CD4-positive, alpha-beta memory T cell (primary cell): ENCODE results near the gene EML2. TPM values are rescaled to one million over a fixed set of nuclear protein-coding genes. Genes with fewer than 3 reads are reported as not detected.

ENCODE experiments used
- CTCF ChIA-PET: fragments of 350-600 bp; sonication (Branson Sonifier 250); formaldehyde crosslinking; loops from one replicate; lab custom pipeline; 2021; ENCODE audit warnings: inconsistent platforms; ENCODE audit not compliant: partially characterized antibody; lab: Charles Lee
- POLR2A ChIA-PET: fragments of 350-600 bp; sonication (Branson Sonifier 250); formaldehyde crosslinking; loops from one replicate; lab custom pipeline; 2021; ENCODE audit not compliant: partially characterized antibody; lab: Charles Lee
- DNase-seq, 5 donors: peaks; one replicate each; pipeline versions ENCODE4 v3.0.0 to v3.0.0-alpha.2; 2020 to 2022; ENCODE audit warnings: mixed read lengths in 1 of 5
- H3K27ac ChIP-seq: one replicate; pipeline ENCODE4 v1.7.0; 2013; ENCODE audit warnings: low read depth, low read length
- H3K27me3 ChIP-seq: 2 replicates; pipeline ENCODE4 v1.7.0; 2013; ENCODE audit warnings: mild to moderate bottlenecking, low read length, moderate library complexity; ENCODE audit not compliant: insufficient read depth
- H3K36me3 ChIP-seq: 2 replicates; pipeline ENCODE4 v1.7.0; 2013; ENCODE audit warnings: mild to moderate bottlenecking, low read length, moderate library complexity; ENCODE audit not compliant: insufficient read depth
- H3K4me1 ChIP-seq: 2 replicates; pipeline ENCODE4 v1.7.0; 2013; ENCODE audit warnings: mild to moderate bottlenecking, low read length, moderate library complexity; ENCODE audit not compliant: insufficient read depth
- H3K4me3 ChIP-seq, 2 donors: one replicate each; pipeline ENCODE4 v1.7.0; 2013; ENCODE audit warnings: low read length in 2 of 2, mild to moderate bottlenecking in 1 of 2
- H3K9me3 ChIP-seq, 2 donors: one replicate each; pipeline ENCODE4 v1.7.0; 2013; ENCODE audit warnings: low read length in 2 of 2, control low read depth in 1 of 2; ENCODE audit not compliant: control insufficient read depth in 1 of 2
- H3K27ac Mint-ChIP-seq, 7 donors: one replicate each; pipeline ENCODE4 v1.8.0; 2020 to 2021; ENCODE audit warnings: mixed read lengths in 7 of 7, mild to moderate bottlenecking in 6 of 7, inconsistent platforms in 3 of 7, moderate library complexity in 3 of 7
- H3K27me3 Mint-ChIP-seq, 2 donors: one replicate each; pipeline ENCODE4 v1.8.0; 2020 to 2021; ENCODE audit warnings: mixed read lengths in 2 of 2
- H3K36me3 Mint-ChIP-seq, 2 donors: one replicate each; pipeline ENCODE4 v1.8.0; 2020 to 2021; ENCODE audit warnings: mixed read lengths in 2 of 2, inconsistent platforms in 1 of 2, mild to moderate bottlenecking in 1 of 2
- H3K4me1 Mint-ChIP-seq, 4 donors: one replicate each; pipeline ENCODE4 v1.8.0; 2020 to 2021; ENCODE audit warnings: mixed read lengths in 4 of 4, mild to moderate bottlenecking in 1 of 4
- H3K4me3 Mint-ChIP-seq, 8 donors: one replicate each; pipeline ENCODE4 v1.8.0; 2020 to 2021; ENCODE audit warnings: mixed read lengths in 8 of 8, mild to moderate bottlenecking in 7 of 8, moderate library complexity in 6 of 8, inconsistent platforms in 3 of 8
- H3K9me3 Mint-ChIP-seq, 8 donors: one replicate each; pipeline ENCODE4 v1.8.0; 2020 to 2021; ENCODE audit warnings: mixed read lengths in 8 of 8, mild to moderate bottlenecking in 5 of 8, inconsistent platforms in 3 of 8, moderate library complexity in 1 of 8
- intact Hi-C: fragments of 100-400 bp; cut with micrococcal nuclease; formaldehyde crosslinking; loops from one replicate; pipeline ENCODE4 v1.15.1; 2023
- polyA plus RNA-seq, 2 donors: library from polyadenylated mRNA; unstranded; fragments of 300-500 nt; fragmentation: Illumina TruSeq; gene quantifications; one replicate each; pipeline ENCODE4 v1.2.3, GENCODE V29; 2021
- total RNA-seq, 2 experiments: library from RNA; stranded (reverse); gene quantifications; one replicate each; pipeline ENCODE4 v1.2.3, GENCODE V29; 2021

Gene EML2
- total and polyA plus RNA-seq, 4 experiments from 2014 or later: 11.0 to 78.0 (median 48.8) TPM

DNA sequence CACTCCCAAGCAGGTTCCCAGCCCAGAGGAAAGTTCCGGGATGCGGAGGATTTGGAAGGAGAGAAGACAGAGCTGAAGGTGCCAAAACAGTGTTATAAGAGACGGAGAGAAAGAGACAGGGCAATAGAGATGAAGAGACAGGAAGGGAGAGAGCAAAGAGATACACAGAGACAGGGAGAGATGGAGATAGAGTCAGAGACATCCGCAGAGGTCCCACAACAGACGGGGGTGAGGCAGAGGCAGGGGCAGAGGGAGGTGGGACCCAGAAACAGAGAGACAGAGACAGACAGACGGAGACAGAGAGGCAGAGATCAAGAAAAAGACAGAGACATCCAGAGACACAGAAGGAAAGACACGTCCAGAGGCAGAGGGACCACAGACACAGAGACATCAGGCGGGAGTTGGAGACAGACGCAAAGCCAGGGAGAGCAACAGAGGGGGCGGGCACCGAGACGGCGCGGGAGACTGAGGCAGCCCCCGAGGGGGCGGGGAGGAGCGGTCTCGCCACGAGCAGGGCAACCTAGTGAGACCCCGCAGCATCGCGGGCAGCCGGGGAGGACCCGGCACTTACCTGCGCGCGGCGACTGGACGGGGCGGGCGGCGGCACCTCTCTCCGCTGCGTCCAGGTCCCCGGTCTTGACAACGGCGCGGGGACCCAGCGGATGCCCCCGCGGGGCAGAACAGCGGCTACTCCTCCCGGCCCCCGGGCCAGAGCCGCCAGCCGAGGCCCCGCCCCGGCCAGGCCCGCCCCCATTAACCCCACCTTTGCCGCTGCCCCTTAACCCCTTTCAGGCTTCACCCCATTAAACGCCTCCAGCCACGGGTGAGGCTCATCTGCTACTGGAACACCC lies 37.4 kb downstream of the EML2 start, which contains the start of gene GPR4:
GPR4 (minus strand) TSS at position 689 of the 851 bp plus-strand sequence. CDS start 10,346 bp downstream, outside the sequence.
- POLR2A ChIA-PET: interaction anchor here (0.5 kb wide), 1 partner anchor 40 kb away, joined by 3 read pairs; no protein-coding TSS in a partner anchor

DNA sequence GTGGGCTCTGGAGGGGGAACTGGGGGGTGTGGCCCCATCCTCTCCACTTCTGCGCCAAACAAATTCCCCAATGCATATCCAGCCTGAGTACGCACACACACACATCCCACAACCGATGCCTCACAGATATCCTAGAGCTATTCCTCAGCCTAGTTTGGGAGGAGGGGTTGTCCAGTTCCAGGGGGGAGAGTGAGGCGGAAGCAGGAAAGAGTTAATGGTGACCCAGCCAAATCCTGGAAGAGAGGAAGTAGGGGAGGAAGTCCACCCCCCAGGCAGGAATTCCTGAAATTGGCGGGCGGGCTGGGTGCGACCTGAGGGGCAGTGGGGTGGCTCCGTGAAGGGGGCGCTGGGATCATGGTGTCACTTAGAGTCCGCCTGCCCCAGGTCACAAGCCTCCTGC lies 38.1 kb downstream of the EML2 start:
- ChIA-PET CTCF (interaction anchor here (1.2 kb wide), 1 partner anchor 41 kb away, joined by 4 read pairs; no protein-coding TSS in a partner anchor), POLR2A (interaction anchor here (0.5 kb wide), 1 partner anchor 41 kb away, joined by 3 read pairs; no protein-coding TSS in a partner anchor)
- Mint-ChIP-seq H3K9me3 (peaks cover 0 to 4% (median 0%) of the 10 kb centered on the region in 8 donors), H3K36me3 (peaks cover 0 to 4% of the 10 kb centered on the region in 2 donors), H3K4me3 (peak overlapping the region in 2 of 8 donors; percentile 53 to 68), H3K27me3 (peaks cover 58 to 62% of the 10 kb centered on the region in 2 donors), H3K4me1 (peaks cover 10 to 35% (median 27%) of the 10 kb centered on the region in 4 donors), H3K27ac (no peak overlapping the region)
- Histone ChIP-seq H3K36me3 (no peaks in the 10 kb centered on the region), H3K4me3 (no peak overlapping the region), H3K27ac (no peak overlapping the region), H3K9me3 (no peaks in the 10 kb centered on the region), H3K4me1 (peaks cover 11% of the 10 kb centered on the region), H3K27me3 (peaks cover 51% of the 10 kb centered on the region)
- DNase-seq: no peak
- intact Hi-C loops: no loop called here

More for the DNA sequence above, 37.4 kb downstream of the EML2 start, which contains the start of gene GPR4:
- H3K4me3 ChIP-seq: no peak within 1 kb of the TSS
- Mint-ChIP-seq H3K27me3 (peaks cover 53 to 55% of the 10 kb centered on the region in 2 donors), H3K36me3 (peaks cover 0 to 4% of the 10 kb centered on the region in 2 donors), H3K9me3 (peaks cover 0 to 4% (median 0%) of the 10 kb centered on the region in 8 donors), H3K27ac (peak within 1 kb of the TSS in 3 of 7 donors; percentile 5 to 82 (median 19)), H3K4me1 (peaks cover 10 to 36% (median 27%) of the 10 kb centered on the region in 4 donors), H3K4me3 (peak within 1 kb of the TSS in 4 of 8 donors; percentile 32 to 68 (median 60))
- H3K27ac ChIP-seq: no peak within 1 kb of the TSS
- peaks cover 51% of the 10 kb centered on the region for H3K27me3 ChIP-seq
- DNase-seq: no peak
- CTCF ChIA-PET: no interaction called here
- no peaks in the 10 kb centered on the region for H3K36me3 ChIP-seq
- intact Hi-C loops: no loop called here
- H3K4me1 ChIP-seq: peaks cover 11% of the 10 kb centered on the region
- no peaks in the 10 kb centered on the region for H3K9me3 ChIP-seq

DNA sequence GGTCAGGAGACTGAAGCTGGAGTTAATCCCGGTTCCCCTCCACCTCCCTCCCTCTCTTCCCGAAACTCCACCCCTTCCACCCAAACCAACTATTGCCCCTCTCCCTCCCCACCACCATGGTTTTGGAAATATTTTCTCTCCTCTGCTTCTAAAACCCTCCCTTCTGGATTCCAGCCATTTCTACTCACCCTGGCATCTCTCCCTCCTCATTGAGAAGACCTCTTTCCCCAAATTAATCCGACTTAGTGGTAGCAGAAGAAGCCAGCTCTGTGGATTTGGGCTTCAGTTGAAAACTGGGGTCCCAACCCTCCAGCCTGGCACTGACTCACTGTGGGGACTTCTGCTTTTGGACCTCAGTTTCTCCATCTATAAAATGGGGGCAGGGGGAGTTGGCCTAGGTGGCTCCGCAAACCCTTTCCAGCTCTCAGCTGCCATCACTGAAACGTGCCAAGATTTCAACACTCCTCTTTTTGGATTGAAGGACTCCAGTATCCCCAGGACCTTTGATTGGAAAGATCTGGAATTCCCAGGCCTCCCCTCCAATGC lies 38.8 kb downstream of the EML2 start:
- peaks cover 11% of the 10 kb centered on the region for H3K4me1 ChIP-seq
- peaks cover 58 to 67% of the 10 kb centered on the region in 2 donors for H3K27me3 Mint-ChIP-seq
- peaks cover 51% of the 10 kb centered on the region for H3K27me3 ChIP-seq
- no peak overlapping the region for H3K4me3 ChIP-seq
- H3K9me3 ChIP-seq: no peaks in the 10 kb centered on the region
- intact Hi-C loops: no loop called here
- H3K4me1 Mint-ChIP-seq: peaks cover 10 to 35% (median 27%) of the 10 kb centered on the region in 4 donors
- no peak for DNase-seq
- H3K4me3 Mint-ChIP-seq: no peak overlapping the region
- ChIA-PET CTCF (interaction anchor here (1.2 kb wide), 1 partner anchor 42 kb away, joined by 4 read pairs; no protein-coding TSS in a partner anchor), POLR2A (no interaction called here)
- H3K27ac Mint-ChIP-seq: no peak overlapping the region
- H3K27ac ChIP-seq: no peak overlapping the region
- H3K9me3 Mint-ChIP-seq: peaks cover 0 to 4% (median 0%) of the 10 kb centered on the region in 8 donors
- peaks cover 0 to 4% of the 10 kb centered on the region in 2 donors for H3K36me3 Mint-ChIP-seq
- no peaks in the 10 kb centered on the region for H3K36me3 ChIP-seq

GRCh38 chr19:45599286-45599685 lies 39.9 kb downstream of the EML2 start:
- H3K36me3 ChIP-seq: no peaks in the 10 kb centered on the region
- H3K9me3 ChIP-seq: no peaks in the 10 kb centered on the region
- Mint-ChIP-seq H3K27me3 (peaks cover 58 to 67% of the 10 kb centered on the region in 2 donors), H3K4me3 (peak overlapping the region in 1 of 8 donors; percentile 63), H3K27ac (no peak overlapping the region), H3K4me1 (peaks cover 10 to 35% (median 27%) of the 10 kb centered on the region in 4 donors), H3K9me3 (peaks cover 0 to 4% (median 0%) of the 10 kb centered on the region in 8 donors), H3K36me3 (peaks cover 0 to 4% of the 10 kb centered on the region in 2 donors)
- ChIA-PET CTCF (no interaction called here), POLR2A (no interaction called here)
- H3K27ac ChIP-seq: no peak overlapping the region
- H3K4me1 ChIP-seq: peaks cover 11% of the 10 kb centered on the region
- intact Hi-C loops: no loop called here
- no peak for DNase-seq
- H3K4me3 ChIP-seq: no peak overlapping the region
- H3K27me3 ChIP-seq: peaks cover 51% of the 10 kb centered on the region

DNA sequence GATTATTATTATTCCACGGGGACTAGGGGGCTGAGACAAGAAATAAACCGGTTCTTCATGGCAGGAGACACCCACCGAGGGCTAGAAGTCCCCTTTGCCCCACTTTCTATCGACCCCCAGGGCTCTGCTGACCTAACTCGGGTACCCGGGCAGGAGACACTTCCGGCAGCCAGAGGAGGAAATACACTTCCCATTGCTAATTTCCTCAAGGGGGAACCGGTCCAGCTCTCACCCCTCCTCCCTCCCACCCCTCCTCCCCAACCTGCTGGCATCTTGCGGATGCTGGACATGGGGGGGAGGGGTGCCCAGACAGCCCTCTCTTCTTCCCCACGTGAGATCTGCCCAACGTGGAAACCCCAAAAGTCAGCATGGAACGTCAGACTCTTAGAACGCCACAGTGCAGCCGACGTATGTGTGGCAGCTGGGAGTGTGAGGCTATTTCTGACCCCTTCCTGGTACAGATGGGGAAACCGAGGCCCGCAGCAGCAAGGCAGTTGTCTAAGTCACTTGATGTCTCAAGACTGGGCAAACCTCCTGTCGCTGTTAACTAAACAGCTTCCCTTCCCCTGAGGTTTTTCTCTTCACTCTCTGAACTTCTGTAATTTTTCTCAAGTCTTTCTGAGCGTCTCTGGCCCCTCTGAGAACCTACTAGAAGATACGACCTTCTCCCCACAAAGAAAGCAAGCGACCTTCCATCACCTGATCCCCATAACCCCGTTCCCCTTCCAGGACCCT lies 40.8 kb downstream of the EML2 start:
- H3K36me3 ChIP-seq: no peaks in the 10 kb centered on the region
- intact Hi-C loops: no loop called here
- Mint-ChIP-seq H3K27ac (peak overlapping the region in 2 of 7 donors; percentile 29 to 51), H3K27me3 (peaks cover 57 to 68% of the 10 kb centered on the region in 2 donors), H3K9me3 (peaks cover 0 to 4% (median 0%) of the 10 kb centered on the region in 8 donors), H3K36me3 (peaks cover 0 to 4% of the 10 kb centered on the region in 2 donors), H3K4me1 (peaks cover 10 to 35% (median 27%) of the 10 kb centered on the region in 4 donors), H3K4me3 (peak overlapping the region in 4 of 8 donors; percentile 35 to 60 (median 49))
- no peak for DNase-seq
- H3K4me1 ChIP-seq: peaks cover 11% of the 10 kb centered on the region
- H3K27me3 ChIP-seq: peaks cover 51% of the 10 kb centered on the region
- no peak overlapping the region for H3K27ac ChIP-seq
- ChIA-PET POLR2A (no interaction called here), CTCF (interaction anchor here (2.1 kb wide), 1 partner anchor 43 kb away, joined by 4 read pairs; no protein-coding TSS in a partner anchor)
- H3K4me3 ChIP-seq: no peak overlapping the region
- H3K9me3 ChIP-seq: no peaks in the 10 kb centered on the region

DNA sequence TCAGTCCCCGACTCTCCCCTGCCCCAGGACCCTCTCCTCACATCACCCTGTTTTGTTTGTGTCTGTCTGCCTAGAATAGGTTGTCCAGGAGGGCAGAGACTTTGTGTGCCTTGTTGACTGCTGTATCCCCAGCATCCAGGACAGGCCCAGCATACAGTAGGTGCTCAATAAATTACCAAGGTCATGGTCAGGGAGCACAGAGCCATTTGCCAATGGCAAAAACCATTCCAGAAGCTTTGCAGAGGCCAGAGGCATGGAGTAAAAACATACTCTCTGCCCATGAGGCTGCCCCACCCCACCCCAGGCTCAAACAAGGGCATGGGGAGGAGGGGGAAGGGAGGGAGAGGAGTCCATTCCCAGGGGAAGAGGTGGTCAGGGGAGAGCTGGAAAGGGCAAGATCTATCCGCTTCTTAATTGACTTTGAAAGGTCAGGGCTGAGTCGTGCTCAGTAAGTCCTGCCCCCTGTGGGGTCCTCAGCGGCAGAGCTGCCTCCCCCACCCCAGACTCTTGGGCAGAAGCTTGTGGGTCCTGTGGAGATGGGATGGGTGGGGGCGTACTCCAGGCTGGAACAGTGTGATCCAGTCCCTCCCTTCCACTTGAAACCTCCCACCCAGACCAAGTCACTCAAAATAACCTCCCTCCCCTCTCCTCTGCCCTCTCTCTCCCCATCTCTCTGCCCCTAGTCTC lies 41.6 kb downstream of the EML2 start:
- Histone ChIP-seq H3K27me3 (peaks cover 51% of the 10 kb centered on the region), H3K36me3 (no peaks in the 10 kb centered on the region), H3K9me3 (no peaks in the 10 kb centered on the region), H3K4me3 (no peak overlapping the region), H3K27ac (no peak overlapping the region), H3K4me1 (peaks cover 11% of the 10 kb centered on the region)
- Mint-ChIP-seq H3K27ac (no peak overlapping the region), H3K4me1 (peaks cover 10 to 35% (median 27%) of the 10 kb centered on the region in 4 donors), H3K9me3 (peaks cover 0 to 4% (median 0%) of the 10 kb centered on the region in 8 donors), H3K27me3 (peaks cover 51 to 65% of the 10 kb centered on the region in 2 donors), H3K36me3 (peaks cover 0 to 4% of the 10 kb centered on the region in 2 donors), H3K4me3 (peak overlapping the region in 1 of 8 donors; percentile 35)
- intact Hi-C loops: no loop called here
- no peak for DNase-seq
- ChIA-PET CTCF (interaction anchor here (2.1 kb wide), 1 partner anchor 44 kb away, joined by 4 read pairs; no protein-coding TSS in a partner anchor), POLR2A (no interaction called here)
